T-cell (primary cell): ENCODE data around the gene NUP98. TPM values are rescaled to one million over a fixed set of nuclear protein-coding genes. Genes with fewer than 3 reads are reported as not detected.
A peak's percentile ranks its signal among the peaks of the same experiment; 100 is the strongest.
"Not testable (repeated sequence)": the region's sequence is repeated elsewhere in the genome, so short reads cannot be mapped to it uniquely, and the experiment has no call there.

Experiments used
- ATAC-seq, 4 experiments: fragments of 200-7000 bp in 3 of 4; fragments of 150-1000 bp in 1 of 4; cut with Tn5 transposase; replicated peaks in 1 of 4; 1 replicate in 3 of 4; 2 replicates in 1 of 4; pipeline ENCODE4 v1.10.0; 2021; ENCODE audit warnings: moderate library complexity in 3 of 4, mild to moderate bottlenecking in 2 of 4, moderate number of reproducible peaks in 1 of 4
- CTCF ChIA-PET, 2 donors: fragments of 300-600 bp; sonication (Branson Sonifier 250); formaldehyde crosslinking; loops; one replicate each; lab custom pipeline; 2022; ENCODE audit warnings: antibody characterized with exemption in 2 of 2; lab: Charles Lee
- POLR2A ChIA-PET, 2 donors: fragments of 300-600 bp; sonication (Branson Sonifier 250); formaldehyde crosslinking; loops; one replicate each; lab custom pipeline; 2022; ENCODE audit warnings: antibody characterized with exemption in 2 of 2; lab: Charles Lee
- DNase-seq, 35 experiments: peaks; one replicate each; pipeline versions ENCODE4 v3.0.0 to v3.0.0-alpha.2; 2013 to 2023
- H3K27ac ChIP-seq: one replicate; pipeline ENCODE4 v1.5.1; 2013; ENCODE audit warnings: low read length
- H3K27me3 ChIP-seq, 2 experiments: replicated peaks in 1 of 2; 1 replicate in 1 of 2; 2 replicates in 1 of 2; pipeline versions ENCODE4 v1.6.1 to v1.7.0; 2013; ENCODE audit warnings: low read length in 1 of 2, mixed read lengths in 1 of 2; ENCODE audit not compliant: control insufficient read depth in 2 of 2, insufficient read depth in 2 of 2; ENCODE audit errors: extremely low read depth in 1 of 2
- H3K36me3 ChIP-seq, 2 donors: 1 replicate in 1 of 2; 2 replicates in 1 of 2; pipeline versions ENCODE4 v1.6.1 to v1.7.0; 2013; ENCODE audit warnings: low read length in 1 of 2; ENCODE audit not compliant: control insufficient read depth in 2 of 2, insufficient read depth in 1 of 2; ENCODE audit errors: extremely low read depth in 1 of 2
- H3K4me1 ChIP-seq, 2 experiments: 1 replicate in 1 of 2; 2 replicates in 1 of 2; pipeline versions ENCODE4 v1.6.1 to v1.7.0; 2013; ENCODE audit warnings: low read length in 2 of 2, mixed read lengths in 1 of 2; ENCODE audit not compliant: insufficient read depth in 2 of 2, control insufficient read depth in 1 of 2; ENCODE audit errors: extremely low read depth in 1 of 2
- H3K4me3 ChIP-seq, 2 donors: 1 replicate in 1 of 2; 2 replicates in 1 of 2; pipeline versions ENCODE4 v1.5.1 to v1.7.0; 2013; ENCODE audit warnings: mild to moderate bottlenecking in 2 of 2, low read length in 1 of 2, moderate library complexity in 1 of 2; ENCODE audit not compliant: control insufficient read depth in 1 of 2; ENCODE audit errors: extremely low read depth in 1 of 2
- H3K9me3 ChIP-seq: 2 replicates; pipeline ENCODE4 v1.7.0; 2013
- H3K27ac Mint-ChIP-seq, 2 donors: one replicate each; pipeline ENCODE4 v1.8.0; 2020 to 2021; ENCODE audit warnings: mild to moderate bottlenecking in 2 of 2, mixed read lengths in 2 of 2
- H3K27me3 Mint-ChIP-seq, 2 donors: one replicate each; pipeline ENCODE4 v1.8.0; 2021 to 2022; ENCODE audit warnings: mixed read lengths in 2 of 2
- H3K36me3 Mint-ChIP-seq: one replicate; pipeline ENCODE4 v1.8.0; 2021; ENCODE audit warnings: mixed read lengths
- H3K4me1 Mint-ChIP-seq, 3 donors: one replicate each; pipeline ENCODE4 v1.8.0; 2020 to 2022; ENCODE audit warnings: mixed read lengths in 3 of 3, mild to moderate bottlenecking in 1 of 3
- H3K4me3 Mint-ChIP-seq, 3 donors: one replicate each; pipeline ENCODE4 v1.8.0; 2020 to 2022; ENCODE audit warnings: mild to moderate bottlenecking in 3 of 3, mixed read lengths in 3 of 3, moderate library complexity in 3 of 3
- H3K9me3 Mint-ChIP-seq, 3 donors: one replicate each; pipeline ENCODE4 v1.8.0; 2020 to 2022; ENCODE audit warnings: mixed read lengths in 3 of 3
- WGBS: methylation state at CpG from one replicate; pipeline ENCODE4 v1.1.5; 2013; ENCODE audit warnings: missing lambda C conversion rate; ENCODE audit not compliant: insufficient coverage; 5-methylcytosine and 5-hydroxymethylcytosine counted together
- total RNA-seq, 35 experiments: library from RNA in 6 of 35; stranded (reverse) in 6 of 35; fragments of 120-200 nt in 1 of 35; gene quantifications; one replicate each; pipeline versions ENCODE4 v1.2.1 to v1.2.4 and lab custom pipeline; 2013 to 2026

NUP98 gene
- total RNA-seq, 5 donors from 2014 or later (not counting 1 experiment from before 2014, with no cell fraction given), result 89.1 to 105 (median 102) TPM

GRCh38 chr11:3795131-3796001 lies 2.0 kb downstream of the NUP98 start:
- Histone ChIP-seq H3K36me3 (peaks cover 13 to 26% of the 10 kb centered on the region in 2 donors), H3K27ac (peak overlapping the region; percentile 94), H3K27me3 (no peaks in the 10 kb centered on the region), H3K9me3 (no peaks in the 10 kb centered on the region), H3K4me1 (peaks cover 24 to 39% of the 10 kb centered on the region in 2 experiments), H3K4me3 (peak overlapping the region in 1 of 2 donors; percentile 78)
- H3K9me3 Mint-ChIP-seq, result no peaks in the 10 kb centered on the region
- POLR2A ChIA-PET, result interaction anchor here (0.6 to 1.5 kb wide), 7 partner anchors 10 to 192 kb away, joined by 3 to 12 read pairs (median 4); partner anchors contain the start of gene STIM1 (in 1 of the 2)
- H3K4me3 Mint-ChIP-seq, result peak overlapping the region; percentile 89 to 97 (median 90)
- CTCF ChIA-PET, result interaction anchor here in 1 of 2 donors (0.5 to 1.9 kb wide), 6 partner anchors 10 to 889 kb away, joined by 3 to 11 read pairs (median 6); partner anchors contain the start of gene PGAP2
- H3K36me3 Mint-ChIP-seq, result peaks cover 14% of the 10 kb centered on the region
- H3K27me3 Mint-ChIP-seq, result no peaks in the 10 kb centered on the region
- peaks cover 53 to 58% (median 55%) of the 10 kb centered on the region in 3 donors for H3K4me1 Mint-ChIP-seq
- peak overlapping the region; percentile 91 to 97 for H3K27ac Mint-ChIP-seq
- no peak for ATAC-seq
- DNase-seq, result no peak
- WGBS, result no CpG with 5 or more reads among the region's 8 CpGs

GRCh38 chr11:3794387-3794786 lies 3.0 kb downstream of the NUP98 start:
- not testable (repeated sequence) for DNase-seq, H3K9me3 Mint-ChIP-seq, H3K9me3 ChIP-seq, H3K27me3 Mint-ChIP-seq, H3K27me3 ChIP-seq, ATAC-seq, H3K4me3 ChIP-seq, H3K27ac ChIP-seq
- H3K4me1 ChIP-seq, result peaks cover 26 to 41% of the 10 kb centered on the region in 2 experiments
- 94% methylated on average over 7 of the region's 10 CpGs for WGBS
- H3K4me3 Mint-ChIP-seq, result peak overlapping the region in 1 of 3 donors; percentile 89
- ChIA-PET CTCF (interaction anchor here in 1 of 2 donors (1.2 kb wide), 1 partner anchor 37 kb away, joined by 3 read pairs; no protein-coding TSS in a partner anchor), POLR2A (interaction anchor here (0.5 to 1.3 kb wide), 4 partner anchors 9 to 38 kb away, joined by 3 to 9 read pairs (median 4); no protein-coding TSS in a partner anchor)
- H3K27ac Mint-ChIP-seq, result peak overlapping the region; percentile 31 to 39
- peaks cover 14% of the 10 kb centered on the region for H3K36me3 Mint-ChIP-seq
- H3K36me3 ChIP-seq, result peaks cover 15 to 28% of the 10 kb centered on the region in 2 donors
- H3K4me1 Mint-ChIP-seq, result peaks cover 60 to 62% (median 61%) of the 10 kb centered on the region in 3 donors

GRCh38 chr11:3786781-3787428 lies 10.4 kb downstream of the NUP98 start:
- peaks cover 6 to 10% of the 10 kb centered on the region in 2 donors for H3K36me3 ChIP-seq
- no peaks in the 10 kb centered on the region for H3K9me3 ChIP-seq
- no peak overlapping the region for H3K4me3 ChIP-seq
- peaks cover 13 to 39% of the 10 kb centered on the region in 2 experiments for H3K4me1 ChIP-seq
- no peaks in the 10 kb centered on the region for H3K27me3 ChIP-seq
- H3K27ac Mint-ChIP-seq, result peak overlapping the region; percentile 76 to 85
- CTCF ChIA-PET, result interaction anchor here in 1 of 2 donors (0.8 kb wide), 1 partner anchor 22 kb away, joined by 4 read pairs; the partner anchor contains the start of gene PGAP2
- H3K9me3 Mint-ChIP-seq, result no peaks in the 10 kb centered on the region
- H3K27ac ChIP-seq, result peak overlapping the region; percentile 16
- H3K27me3 Mint-ChIP-seq, result no peaks in the 10 kb centered on the region
- H3K4me1 Mint-ChIP-seq, result peaks cover 71 to 75% (median 74%) of the 10 kb centered on the region in 3 donors
- peaks cover 10% of the 10 kb centered on the region for H3K36me3 Mint-ChIP-seq
- ATAC-seq (no peak), DNase-seq (no peak)
- WGBS, result 92% methylated on average over 5 of the region's 8 CpGs
- POLR2A ChIA-PET, result no interaction called here
- H3K4me3 Mint-ChIP-seq, result peak overlapping the region in 2 of 3 donors; percentile 11 to 63

- Mint-ChIP-seq H3K9me3 (no peaks in the 10 kb centered on the region), H3K36me3 (peaks cover 19% of the 10 kb centered on the region), H3K27ac (peak overlapping the region; percentile 40 to 74), H3K4me1 (peaks cover 62 to 71% (median 65%) of the 10 kb centered on the region in 3 donors), H3K4me3 (no peak overlapping the region), H3K27me3 (no peaks in the 10 kb centered on the region)
- Histone ChIP-seq H3K4me3 (no peak overlapping the region), H3K27ac (peak overlapping the region; percentile 2), H3K9me3 (no peaks in the 10 kb centered on the region), H3K36me3 (peaks cover 0 to 19% of the 10 kb centered on the region in 2 donors), H3K27me3 (no peaks in the 10 kb centered on the region), H3K4me1 (peaks cover 10 to 38% of the 10 kb centered on the region in 2 experiments)
- DNase-seq (no peak), ATAC-seq (no peak)
- POLR2A ChIA-PET, result interaction anchor here (0.5 to 1.9 kb wide), 6 partner anchors 13 to 113 kb away, joined by 3 to 6 read pairs (median 4); no protein-coding TSS in a partner anchor
- WGBS, result no CpG with 5 or more reads among the region's 4 CpGs
- CTCF ChIA-PET, result interaction anchor here (0.5 to 2.9 kb wide), 4 partner anchors 19 to 290 kb away, joined by 3 to 25 read pairs (median 10); partner anchors contain the start of gene PGAP2 (in 1 of the 2)
Measured at GRCh38 chr11:3783611-3784010, 13.7 kb downstream of the NUP98 start.

GRCh38 chr11:3782963-3783362 lies 14.4 kb downstream of the NUP98 start:
- 100% methylated on average over 1 of the region's 5 CpGs for WGBS
- no peak overlapping the region for H3K4me3 ChIP-seq
- POLR2A ChIA-PET, result interaction anchor here (0.7 kb wide), 3 partner anchors 114 to 293 kb away, joined by 4 to 5 read pairs (median 4); no protein-coding TSS in a partner anchor
- H3K27me3 ChIP-seq, result no peaks in the 10 kb centered on the region
- H3K27ac ChIP-seq, result no peak overlapping the region
- H3K27me3 Mint-ChIP-seq, result no peaks in the 10 kb centered on the region
- H3K9me3 ChIP-seq, result no peaks in the 10 kb centered on the region
- H3K9me3 Mint-ChIP-seq, result no peaks in the 10 kb centered on the region
- no peak overlapping the region for H3K4me3 Mint-ChIP-seq
- H3K27ac Mint-ChIP-seq, result peak overlapping the region in 1 of 2 donors; percentile 40
- DNase-seq (no peak), ATAC-seq (no peak)
- H3K4me1 ChIP-seq, result peaks cover 10 to 34% of the 10 kb centered on the region in 2 experiments
- H3K36me3 ChIP-seq, result peaks cover 0 to 25% of the 10 kb centered on the region in 2 donors
- CTCF ChIA-PET, result interaction anchor here in 1 of 2 donors (2.8 to 2.9 kb wide), 2 partner anchors 25 to 26 kb away, joined by 16 to 25 read pairs; partner anchors contain the start of gene PGAP2
- H3K4me1 Mint-ChIP-seq, result peaks cover 62 to 67% (median 64%) of the 10 kb centered on the region in 3 donors
- H3K36me3 Mint-ChIP-seq, result peaks cover 24% of the 10 kb centered on the region
